ENCODE data around the gene CNOT10.

The CNOT10 gene

DNA sequence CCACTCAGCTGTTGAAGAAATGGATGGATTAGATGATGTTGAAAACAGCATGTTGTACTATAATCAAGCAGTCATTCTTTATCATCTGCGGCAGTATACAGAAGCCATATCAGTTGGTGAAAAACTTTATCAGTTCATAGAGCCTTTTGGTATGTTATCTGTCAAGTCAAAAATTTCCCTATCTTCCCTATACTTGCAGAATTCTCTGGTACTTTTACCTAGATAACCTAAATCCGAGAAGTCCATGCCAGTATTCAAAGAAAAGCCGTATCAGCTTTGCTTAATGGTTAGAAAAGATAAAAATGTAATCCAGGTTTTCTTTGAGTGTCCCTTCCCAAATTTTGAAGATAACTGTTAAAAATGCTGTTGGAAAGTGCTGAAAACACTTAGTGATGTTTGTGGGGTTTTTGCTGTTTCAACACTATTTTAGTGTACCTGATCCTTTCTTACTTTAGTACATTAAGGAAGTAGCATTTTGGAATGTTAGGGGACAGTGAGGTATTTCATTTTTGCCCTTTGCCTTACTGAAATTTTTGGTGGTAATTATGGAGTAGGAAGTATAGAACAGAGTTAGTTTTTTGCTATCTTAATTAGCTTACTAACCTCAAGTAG is 23.8 kb downstream of the CNOT10 start:
- in situ Hi-C loops (cut with HindIII; ENCODE audit: low pct_ligation_motif_present, low sequenced_read_pairs): no loop called here
- DNase-seq: no peak
- TF ChIP-seq, protein P1, sequence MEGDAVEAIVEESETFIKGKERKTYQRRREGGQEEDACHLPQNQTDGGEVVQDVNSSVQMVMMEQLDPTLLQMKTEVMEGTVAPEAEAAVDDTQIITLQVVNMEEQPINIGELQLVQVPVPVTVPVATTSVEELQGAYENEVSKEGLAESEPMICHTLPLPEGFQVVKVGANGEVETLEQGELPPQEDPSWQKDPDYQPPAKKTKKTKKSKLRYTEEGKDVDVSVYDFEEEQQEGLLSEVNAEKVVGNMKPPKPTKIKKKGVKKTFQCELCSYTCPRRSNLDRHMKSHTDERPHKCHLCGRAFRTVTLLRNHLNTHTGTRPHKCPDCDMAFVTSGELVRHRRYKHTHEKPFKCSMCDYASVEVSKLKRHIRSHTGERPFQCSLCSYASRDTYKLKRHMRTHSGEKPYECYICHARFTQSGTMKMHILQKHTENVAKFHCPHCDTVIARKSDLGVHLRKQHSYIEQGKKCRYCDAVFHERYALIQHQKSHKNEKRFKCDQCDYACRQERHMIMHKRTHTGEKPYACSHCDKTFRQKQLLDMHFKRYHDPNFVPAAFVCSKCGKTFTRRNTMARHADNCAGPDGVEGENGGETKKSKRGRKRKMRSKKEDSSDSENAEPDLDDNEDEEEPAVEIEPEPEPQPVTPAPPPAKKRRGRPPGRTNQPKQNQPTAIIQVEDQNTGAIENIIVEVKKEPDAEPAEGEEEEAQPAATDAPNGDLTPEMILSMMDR (IDR thresholded peaks at IDR 0.05; ENCODE audit: low read depth, low read length, missing control alignments): no peak
- no peak overlapping the region for H3K4me3 ChIP-seq (ENCODE audit: low read depth, low read length)
- H3K27ac ChIP-seq: no peak overlapping the region
- H3K36me3 ChIP-seq (replicated peaks): no peaks in the 10 kb centered on the region
- no peaks in the 10 kb centered on the region for H3K27me3 ChIP-seq (replicated peaks)

DNA sequence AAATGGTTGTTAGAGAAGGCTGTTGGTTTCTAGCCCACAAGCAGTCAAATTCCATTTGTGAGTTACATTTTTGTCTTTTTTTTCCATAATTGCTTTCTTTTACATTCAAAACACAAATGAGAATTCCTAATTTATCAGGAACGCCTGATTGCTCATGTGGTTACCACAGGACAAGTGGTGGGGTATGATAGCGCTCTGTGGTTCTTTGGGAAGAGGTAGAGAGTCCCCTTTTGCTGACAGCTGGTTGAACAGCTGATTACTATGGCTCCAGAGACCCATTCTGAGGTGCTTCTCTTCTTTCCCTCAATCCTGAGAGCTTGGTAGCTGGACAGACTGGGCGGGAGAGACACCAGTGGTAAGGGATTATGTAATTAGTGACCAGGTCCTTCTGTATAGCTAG is 24.4 kb downstream of the CNOT10 start:
- Histone ChIP-seq H3K36me3 (replicated peaks) (no peaks in the 10 kb centered on the region), H3K27me3 (replicated peaks) (no peaks in the 10 kb centered on the region), H3K27ac (no peak overlapping the region), H3K4me3 (ENCODE audit: low read depth, low read length) (no peak overlapping the region)
- TF ChIP-seq, protein P1 (IDR thresholded peaks at IDR 0.05; ENCODE audit: low read depth, low read length, missing control alignments): no peak
- in situ Hi-C loops (cut with HindIII; ENCODE audit: low pct_ligation_motif_present, low sequenced_read_pairs): no loop called here
- no peak for DNase-seq

GRCh38 chr3:32712506-32713055 is 27.6 kb downstream of the CNOT10 start:
- Histone ChIP-seq H3K4me3 (ENCODE audit: low read depth, low read length) (no peak overlapping the region), H3K27ac (no peak overlapping the region), H3K36me3 (replicated peaks) (peaks cover 2% of the 10 kb centered on the region), H3K27me3 (replicated peaks) (no peaks in the 10 kb centered on the region)
- TF ChIP-seq, protein P1 (IDR thresholded peaks at IDR 0.05; ENCODE audit: low read depth, low read length, missing control alignments): no peak
- in situ Hi-C loops (cut with HindIII; ENCODE audit: low pct_ligation_motif_present, low sequenced_read_pairs): no loop called here
- DNase-seq: no peak

DNA sequence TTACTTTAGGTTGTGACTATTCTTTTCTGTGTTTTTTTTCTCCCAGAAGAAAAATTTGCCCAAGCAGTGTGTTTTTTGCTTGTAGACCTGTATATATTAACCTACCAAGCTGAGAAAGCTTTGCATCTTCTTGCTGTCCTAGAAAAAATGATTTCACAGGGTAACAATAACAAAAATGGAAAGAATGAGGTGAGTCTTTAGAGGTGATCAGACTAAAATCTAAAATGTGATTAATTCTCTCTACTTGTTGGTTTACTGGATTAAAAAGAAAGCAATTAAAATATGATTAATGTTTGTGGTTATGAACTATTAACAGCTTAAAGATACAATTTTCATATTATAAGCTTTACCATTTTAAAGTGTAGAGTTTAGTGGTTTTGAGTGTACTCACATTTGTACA is 28.2 kb downstream of the CNOT10 start:
- in situ Hi-C loops (cut with HindIII; ENCODE audit: low pct_ligation_motif_present, low sequenced_read_pairs): no loop called here
- H3K27me3 ChIP-seq (replicated peaks): no peaks in the 10 kb centered on the region
- H3K27ac ChIP-seq: no peak overlapping the region
- TF ChIP-seq, protein P1 (IDR thresholded peaks at IDR 0.05; ENCODE audit: low read depth, low read length, missing control alignments): no peak
- no peak overlapping the region for H3K4me3 ChIP-seq (ENCODE audit: low read depth, low read length)
- peaks cover 2% of the 10 kb centered on the region for H3K36me3 ChIP-seq (replicated peaks)
- no peak for DNase-seq

GRCh38 chr3:32719335-32719734 is 34.3 kb downstream of the CNOT10 start:
- no peak for DNase-seq
- in situ Hi-C loops (cut with HindIII; ENCODE audit: low pct_ligation_motif_present, low sequenced_read_pairs): no loop called here
- TF ChIP-seq, protein P1 (IDR thresholded peaks at IDR 0.05; ENCODE audit: low read depth, low read length, missing control alignments): no peak

GRCh38 chr3:32719931-32720330 is 34.9 kb downstream of the CNOT10 start:
- H3K27ac ChIP-seq: no peak overlapping the region
- H3K4me3 ChIP-seq (ENCODE audit: low read depth, low read length): no peak overlapping the region
- no peaks in the 10 kb centered on the region for H3K27me3 ChIP-seq (replicated peaks)
- TF ChIP-seq, protein P1 (IDR thresholded peaks at IDR 0.05; ENCODE audit: low read depth, low read length, missing control alignments): no peak
- H3K36me3 ChIP-seq (replicated peaks): peaks cover 2% of the 10 kb centered on the region
- no peak for DNase-seq
- in situ Hi-C loops (cut with HindIII; ENCODE audit: low pct_ligation_motif_present, low sequenced_read_pairs): no loop called here

More at GRCh38 chr3:32719335-32719734, 34.3 kb downstream of the CNOT10 start:
- H3K27ac ChIP-seq: no peak overlapping the region
- no peaks in the 10 kb centered on the region for H3K27me3 ChIP-seq (replicated peaks)
- no peak overlapping the region for H3K4me3 ChIP-seq (ENCODE audit: low read depth, low read length)
- peaks cover 2% of the 10 kb centered on the region for H3K36me3 ChIP-seq (replicated peaks)

Data from brain microvascular endothelial cell (primary cell).